ENCODE data around the gene KATNB1.

Gene KATNB1

DNA sequence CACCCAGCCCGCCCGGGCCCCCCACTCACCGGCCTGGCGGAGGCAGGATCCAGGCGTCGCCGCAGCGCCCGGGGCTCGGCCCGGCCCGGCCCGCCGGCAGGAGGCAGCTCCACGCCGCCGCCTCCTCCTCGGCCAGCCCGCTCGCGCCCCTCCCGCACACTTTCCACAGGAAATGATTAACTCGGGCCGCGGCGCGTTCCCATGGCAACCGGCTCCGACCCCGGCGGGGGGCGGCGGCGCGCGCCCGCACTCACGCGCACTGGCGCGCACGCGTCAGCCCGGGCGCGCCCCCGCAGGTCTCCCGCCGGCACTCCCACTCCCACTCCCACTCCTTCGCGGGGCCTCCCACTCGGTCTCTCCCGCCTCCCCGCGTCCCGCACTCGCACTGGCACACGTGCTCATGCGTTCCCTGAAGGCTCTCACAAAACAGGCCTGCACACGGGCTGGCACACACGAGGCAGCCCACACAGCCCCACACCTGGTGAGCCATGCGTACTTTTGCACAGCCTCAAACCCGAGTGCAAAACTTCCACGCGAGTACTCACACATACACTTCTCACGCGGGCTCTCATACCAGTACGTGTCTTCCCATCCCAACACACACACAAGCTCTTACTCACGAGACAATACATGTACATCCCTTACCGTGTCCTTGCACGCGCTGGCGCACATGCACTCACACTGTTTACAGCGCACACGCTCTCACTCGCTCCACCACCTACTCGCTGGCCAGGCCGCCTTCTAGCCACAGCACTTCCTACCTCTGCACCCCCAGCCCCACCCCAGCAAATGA lies 67.0 kb downstream of the KATNB1 start, which contains the start of gene KIFC3:
KIFC3 (minus strand) TSS at position 151 of the 793 bp plus-strand sequence. CDS start 4,248 bp downstream, outside the sequence.
- TF ChIP-seq ZFX (IDR thresholded peaks at IDR 0.05) = no peak
- TF ChIP-seq, protein P1, sequence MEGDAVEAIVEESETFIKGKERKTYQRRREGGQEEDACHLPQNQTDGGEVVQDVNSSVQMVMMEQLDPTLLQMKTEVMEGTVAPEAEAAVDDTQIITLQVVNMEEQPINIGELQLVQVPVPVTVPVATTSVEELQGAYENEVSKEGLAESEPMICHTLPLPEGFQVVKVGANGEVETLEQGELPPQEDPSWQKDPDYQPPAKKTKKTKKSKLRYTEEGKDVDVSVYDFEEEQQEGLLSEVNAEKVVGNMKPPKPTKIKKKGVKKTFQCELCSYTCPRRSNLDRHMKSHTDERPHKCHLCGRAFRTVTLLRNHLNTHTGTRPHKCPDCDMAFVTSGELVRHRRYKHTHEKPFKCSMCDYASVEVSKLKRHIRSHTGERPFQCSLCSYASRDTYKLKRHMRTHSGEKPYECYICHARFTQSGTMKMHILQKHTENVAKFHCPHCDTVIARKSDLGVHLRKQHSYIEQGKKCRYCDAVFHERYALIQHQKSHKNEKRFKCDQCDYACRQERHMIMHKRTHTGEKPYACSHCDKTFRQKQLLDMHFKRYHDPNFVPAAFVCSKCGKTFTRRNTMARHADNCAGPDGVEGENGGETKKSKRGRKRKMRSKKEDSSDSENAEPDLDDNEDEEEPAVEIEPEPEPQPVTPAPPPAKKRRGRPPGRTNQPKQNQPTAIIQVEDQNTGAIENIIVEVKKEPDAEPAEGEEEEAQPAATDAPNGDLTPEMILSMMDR (conservative IDR thresholded peaks at IDR 0.05) = no peak
- no peak within 1 kb of the TSS for H3K27ac ChIP-seq

DNA sequence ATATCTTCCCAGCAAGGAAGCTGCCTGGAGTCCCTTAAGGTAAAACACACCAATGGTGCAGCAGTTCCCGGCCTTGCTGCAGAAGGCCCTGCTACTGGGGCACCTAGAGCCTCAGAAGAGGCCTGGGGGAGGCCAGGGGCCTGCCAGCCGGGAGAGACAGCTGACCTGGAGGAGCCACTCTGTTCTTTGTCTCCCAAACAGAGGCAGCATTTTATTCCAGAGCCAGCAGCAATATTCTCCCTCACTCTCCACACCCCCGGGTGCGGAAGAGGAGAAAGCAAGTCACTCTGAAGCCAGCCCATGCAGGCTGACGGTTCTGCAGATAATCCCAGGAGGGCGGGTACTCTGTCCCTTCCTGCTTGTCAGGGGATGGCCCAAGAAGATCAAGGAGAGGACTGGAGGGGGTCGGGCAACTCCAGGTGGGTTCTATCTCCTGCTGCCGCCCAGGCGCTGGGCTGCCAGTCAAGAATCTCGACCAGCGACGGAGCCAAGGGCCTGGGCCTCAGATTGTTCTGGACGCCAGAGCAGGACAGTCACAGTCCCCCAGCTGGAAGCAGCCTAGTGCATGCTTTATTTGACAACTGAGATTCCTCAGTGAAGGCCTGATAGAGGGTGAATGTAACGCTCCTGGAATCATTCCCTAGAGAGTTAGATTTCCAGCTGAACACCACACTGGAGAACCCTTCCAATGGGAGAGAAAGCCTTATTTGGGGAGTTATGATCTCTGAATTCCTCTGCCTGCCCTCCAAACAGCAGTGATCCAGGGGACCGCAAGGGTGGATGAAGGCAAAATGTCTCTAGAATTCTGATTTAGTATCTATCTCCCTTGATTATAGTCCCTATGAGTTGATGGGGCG lies 67.8 kb downstream of the KATNB1 start:
- TF ChIP-seq, protein P1 (conservative IDR thresholded peaks at IDR 0.05) = no peak
- H3K27ac ChIP-seq = no peak overlapping the region

DNA sequence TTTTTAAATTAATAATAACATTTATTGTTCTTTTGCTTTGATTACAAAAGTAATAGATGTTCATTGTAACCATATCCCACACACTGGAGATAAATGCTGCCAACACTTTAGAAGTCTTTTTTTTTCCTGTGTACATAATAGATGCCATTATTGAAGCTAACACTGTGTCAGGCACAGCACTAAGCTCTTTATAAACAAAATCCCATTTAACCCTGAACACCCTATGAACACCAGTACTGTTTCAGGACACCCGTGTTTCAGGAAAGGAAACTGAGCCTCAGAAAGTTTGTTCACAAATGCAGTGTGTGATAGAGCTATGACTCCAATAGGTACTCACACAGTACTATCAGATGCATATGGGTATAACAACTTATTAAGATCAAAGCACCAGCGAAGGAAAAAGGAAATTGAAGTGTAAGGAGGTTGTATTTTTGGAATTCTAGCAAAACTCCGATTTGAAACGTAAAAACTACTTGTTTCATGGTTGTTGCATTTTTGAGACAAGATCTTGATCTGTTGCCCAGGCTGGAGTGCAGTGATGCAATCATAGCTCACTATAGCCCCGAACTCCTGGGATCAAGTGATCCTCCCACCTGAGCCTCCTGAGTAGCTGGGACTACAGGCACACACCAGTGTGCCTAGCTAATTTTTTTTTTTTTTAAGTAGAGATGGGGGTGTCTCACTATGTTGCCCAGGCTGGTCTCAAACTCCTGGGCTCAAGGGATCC lies 68.7 kb downstream of the KATNB1 start:
- TF ChIP-seq, protein P1 (conservative IDR thresholded peaks at IDR 0.05) = no peak
- TF ChIP-seq ZFX (IDR thresholded peaks at IDR 0.05) = no peak

DNA sequence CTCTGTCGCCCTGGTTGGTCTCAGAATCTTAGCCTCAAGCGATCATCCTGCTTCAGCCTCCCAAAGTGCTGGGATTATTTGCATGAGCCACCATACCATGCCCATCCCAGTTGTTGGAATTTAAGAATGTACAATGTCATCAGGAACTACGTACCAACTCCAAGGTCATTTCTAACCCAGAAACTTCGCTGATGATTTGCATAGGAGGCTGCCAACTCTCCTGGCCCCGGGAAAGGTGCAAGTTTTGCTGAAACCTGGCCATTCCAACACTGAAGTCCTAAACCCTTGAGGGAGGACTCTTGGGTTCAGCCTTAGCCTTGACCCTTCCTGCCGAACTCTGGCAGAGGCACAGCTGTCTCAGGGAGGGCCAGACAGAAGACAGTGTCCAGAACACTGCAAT lies 69.6 kb downstream of the KATNB1 start:
- TF ChIP-seq ZFX (IDR thresholded peaks at IDR 0.05) = no peak
- TF ChIP-seq, protein P1 (conservative IDR thresholded peaks at IDR 0.05) = no peak
- no peak overlapping the region for H3K27ac ChIP-seq

More for the DNA sequence above, 68.7 kb downstream of the KATNB1 start:
- no peak overlapping the region for H3K27ac ChIP-seq
